Measurements from ENCODE around the gene FAM171A1. TPM values are rescaled to one million over a fixed set of nuclear protein-coding genes. Genes with fewer than 3 reads are reported as not detected.

FAM171A1 gene
- total RNA-seq, 1 experiment from 2014 or later, result 19.2 TPM

GRCh38 chr10:15369256-15370211 is 1.6 kb downstream of the FAM171A1 start:
- peak overlapping the region; percentile 68 for H3K27ac ChIP-seq (ENCODE audit: low read length)
- in situ Hi-C loops (cut with HindIII; ENCODE audit: low pct_unique_long_range_greater_than_20kb, low sequenced_read_pairs), result no loop called here

GRCh38 chr10:15368101-15368855 is 2.8 kb downstream of the FAM171A1 start:
- Histone ChIP-seq H3K27me3 (ENCODE audit: control insufficient read depth, insufficient read depth, low read length) (no peaks in the 10 kb centered on the region), H3K4me1 (ENCODE audit: control insufficient read depth, insufficient read depth, low read length) (peaks cover 6% of the 10 kb centered on the region), H3K36me3 (ENCODE audit: control insufficient read depth, insufficient read depth, low read length) (no peaks in the 10 kb centered on the region), H3K4me3 (ENCODE audit: low read depth in 2 of 2, low read length in 2 of 2) (no peak overlapping the region), H3K9me3 (ENCODE audit: control insufficient read depth, insufficient read depth, low read depth, low read length) (no peaks in the 10 kb centered on the region), H3K27ac (ENCODE audit: low read length) (no peak overlapping the region)
- intact Hi-C loops (cut with micrococcal nuclease; ENCODE audit: unreplicated experiment), result loop anchor here (2.0 kb wide), 1 partner anchor 159 kb away; no protein-coding TSS in a partner anchor
- DNase-seq (ENCODE audit: low read depth, low spot score) (no peak), ATAC-seq (no peak)
- CTCF ChIA-PET, result no interaction called here
- in situ Hi-C loops (cut with HindIII; ENCODE audit: low pct_unique_long_range_greater_than_20kb, low sequenced_read_pairs), result no loop called here
- BruUV-seq (replicated peaks), result TSS peak; percentile 54
- TF ChIP-seq TCF7L2 (IDR thresholded peaks at IDR 0.05; ENCODE audit: low read depth, low read length) (no peak), SIN3A (IDR thresholded peaks at IDR 0.05; ENCODE audit: borderline replicate concordance, insufficient read depth, low read depth, low read length) (no peak), POLR2AphosphoS5 (IDR thresholded peaks at IDR 0.05; ENCODE audit: low read depth, low read length) (no peak)
- TF ChIP-seq, protein P1, sequence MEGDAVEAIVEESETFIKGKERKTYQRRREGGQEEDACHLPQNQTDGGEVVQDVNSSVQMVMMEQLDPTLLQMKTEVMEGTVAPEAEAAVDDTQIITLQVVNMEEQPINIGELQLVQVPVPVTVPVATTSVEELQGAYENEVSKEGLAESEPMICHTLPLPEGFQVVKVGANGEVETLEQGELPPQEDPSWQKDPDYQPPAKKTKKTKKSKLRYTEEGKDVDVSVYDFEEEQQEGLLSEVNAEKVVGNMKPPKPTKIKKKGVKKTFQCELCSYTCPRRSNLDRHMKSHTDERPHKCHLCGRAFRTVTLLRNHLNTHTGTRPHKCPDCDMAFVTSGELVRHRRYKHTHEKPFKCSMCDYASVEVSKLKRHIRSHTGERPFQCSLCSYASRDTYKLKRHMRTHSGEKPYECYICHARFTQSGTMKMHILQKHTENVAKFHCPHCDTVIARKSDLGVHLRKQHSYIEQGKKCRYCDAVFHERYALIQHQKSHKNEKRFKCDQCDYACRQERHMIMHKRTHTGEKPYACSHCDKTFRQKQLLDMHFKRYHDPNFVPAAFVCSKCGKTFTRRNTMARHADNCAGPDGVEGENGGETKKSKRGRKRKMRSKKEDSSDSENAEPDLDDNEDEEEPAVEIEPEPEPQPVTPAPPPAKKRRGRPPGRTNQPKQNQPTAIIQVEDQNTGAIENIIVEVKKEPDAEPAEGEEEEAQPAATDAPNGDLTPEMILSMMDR (IDR thresholded peaks at IDR 0.05), result no peak
- TF ChIP-seq, protein P2, sequence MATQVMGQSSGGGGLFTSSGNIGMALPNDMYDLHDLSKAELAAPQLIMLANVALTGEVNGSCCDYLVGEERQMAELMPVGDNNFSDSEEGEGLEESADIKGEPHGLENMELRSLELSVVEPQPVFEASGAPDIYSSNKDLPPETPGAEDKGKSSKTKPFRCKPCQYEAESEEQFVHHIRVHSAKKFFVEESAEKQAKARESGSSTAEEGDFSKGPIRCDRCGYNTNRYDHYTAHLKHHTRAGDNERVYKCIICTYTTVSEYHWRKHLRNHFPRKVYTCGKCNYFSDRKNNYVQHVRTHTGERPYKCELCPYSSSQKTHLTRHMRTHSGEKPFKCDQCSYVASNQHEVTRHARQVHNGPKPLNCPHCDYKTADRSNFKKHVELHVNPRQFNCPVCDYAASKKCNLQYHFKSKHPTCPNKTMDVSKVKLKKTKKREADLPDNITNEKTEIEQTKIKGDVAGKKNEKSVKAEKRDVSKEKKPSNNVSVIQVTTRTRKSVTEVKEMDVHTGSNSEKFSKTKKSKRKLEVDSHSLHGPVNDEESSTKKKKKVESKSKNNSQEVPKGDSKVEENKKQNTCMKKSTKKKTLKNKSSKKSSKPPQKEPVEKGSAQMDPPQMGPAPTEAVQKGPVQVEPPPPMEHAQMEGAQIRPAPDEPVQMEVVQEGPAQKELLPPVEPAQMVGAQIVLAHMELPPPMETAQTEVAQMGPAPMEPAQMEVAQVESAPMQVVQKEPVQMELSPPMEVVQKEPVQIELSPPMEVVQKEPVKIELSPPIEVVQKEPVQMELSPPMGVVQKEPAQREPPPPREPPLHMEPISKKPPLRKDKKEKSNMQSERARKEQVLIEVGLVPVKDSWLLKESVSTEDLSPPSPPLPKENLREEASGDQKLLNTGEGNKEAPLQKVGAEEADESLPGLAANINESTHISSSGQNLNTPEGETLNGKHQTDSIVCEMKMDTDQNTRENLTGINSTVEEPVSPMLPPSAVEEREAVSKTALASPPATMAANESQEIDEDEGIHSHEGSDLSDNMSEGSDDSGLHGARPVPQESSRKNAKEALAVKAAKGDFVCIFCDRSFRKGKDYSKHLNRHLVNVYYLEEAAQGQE (IDR thresholded peaks at IDR 0.05; ENCODE audit: insufficient read depth in 1 of 2, low read depth in 2 of 2, low read length in 1 of 2), result no peak
- POLR2A ChIA-PET, result no interaction called here

More at GRCh38 chr10:15369256-15370211, 1.6 kb downstream of the FAM171A1 start:
- Histone ChIP-seq H3K4me3 (ENCODE audit: low read depth in 2 of 2, low read length in 2 of 2) (peak overlapping the region; percentile 54 to 55), H3K4me1 (ENCODE audit: control insufficient read depth, insufficient read depth, low read length) (peaks cover 6% of the 10 kb centered on the region; the same call in 1 of the 2 replicates), H3K9me3 (ENCODE audit: control insufficient read depth, insufficient read depth, low read depth, low read length) (no peaks in the 10 kb centered on the region), H3K36me3 (ENCODE audit: control insufficient read depth, insufficient read depth, low read length) (no peaks in the 10 kb centered on the region), H3K27me3 (ENCODE audit: control insufficient read depth, insufficient read depth, low read length) (no peaks in the 10 kb centered on the region)
- TF ChIP-seq POLR2AphosphoS5 (IDR thresholded peaks at IDR 0.05; ENCODE audit: low read depth, low read length), result no peak
- TF ChIP-seq TCF7L2 (IDR thresholded peaks at IDR 0.05; ENCODE audit: low read depth, low read length), result no peak
- no peak for TF ChIP-seq SIN3A (IDR thresholded peaks at IDR 0.05; ENCODE audit: borderline replicate concordance, insufficient read depth, low read depth, low read length)
- TF ChIP-seq, protein P2 (IDR thresholded peaks at IDR 0.05; ENCODE audit: insufficient read depth in 1 of 2, low read depth in 2 of 2, low read length in 1 of 2), result no peak
- TF ChIP-seq, protein P1 (IDR thresholded peaks at IDR 0.05), result no peak
- BruUV-seq (replicated peaks), result no TSS peak
- DNase-seq (ENCODE audit: low read depth, low spot score) (no peak), ATAC-seq (peak; percentile 65)
- POLR2A ChIA-PET, result no interaction called here
- CTCF ChIA-PET, result no interaction called here
- intact Hi-C loops (cut with micrococcal nuclease; ENCODE audit: unreplicated experiment), result loop anchor here (2.0 kb wide), 1 partner anchor 161 kb away; no protein-coding TSS in a partner anchor
